Naive thymus-derived CD4-positive, alpha-beta T cell (primary cell): ENCODE results near the gene FAM81B. TPM values are rescaled to one million over a fixed set of nuclear protein-coding genes. Genes with fewer than 3 reads are reported as not detected.

ENCODE experiments used
- ATAC-seq: fragments of 150-1000 bp; cut with Tn5 transposase; 2 replicates; pipeline ENCODE4 v1.10.0; 2021; ENCODE audit warnings: mild to moderate bottlenecking, moderate library complexity
- CTCF ChIA-PET: fragments of 350-600 bp; sonication (Branson Sonifier 250); formaldehyde crosslinking; loops from one replicate; lab custom pipeline; 2021; ENCODE audit warnings: antibody characterized with exemption; lab: Charles Lee
- POLR2A ChIA-PET: fragments of 350-600 bp; sonication (Branson Sonifier 250); formaldehyde crosslinking; loops from one replicate; lab custom pipeline; 2021; ENCODE audit warnings: antibody characterized with exemption, inconsistent platforms; lab: Charles Lee
- DNase-seq, 9 donors: peaks; one replicate each; pipeline versions ENCODE4 v3.0.0 to v3.0.0-alpha.2; 2020 to 2022; ENCODE audit warnings: mixed read lengths in 1 of 9
- H3K27ac ChIP-seq: one replicate; pipeline ENCODE4 v1.7.0; 2013; ENCODE audit warnings: mild to moderate bottlenecking, low read depth, low read length, moderate library complexity
- H3K27me3 ChIP-seq, 2 donors: one replicate each; pipeline ENCODE4 v1.7.0; 2013; ENCODE audit warnings: low read length in 2 of 2, mild to moderate bottlenecking in 2 of 2, moderate library complexity in 2 of 2; ENCODE audit not compliant: control insufficient read depth in 2 of 2, insufficient read depth in 2 of 2
- H3K36me3 ChIP-seq, 3 experiments: 1 replicate in 2 of 3; 2 replicates in 1 of 3; pipeline ENCODE4 v1.7.0; 2013; ENCODE audit warnings: low read length in 3 of 3, mild to moderate bottlenecking in 3 of 3, moderate library complexity in 1 of 3; ENCODE audit not compliant: insufficient read depth in 3 of 3, control insufficient read depth in 2 of 3
- H3K4me1 ChIP-seq, 2 donors: one replicate each; pipeline ENCODE4 v1.7.0; 2013; ENCODE audit warnings: low read length in 2 of 2, mild to moderate bottlenecking in 2 of 2, moderate library complexity in 1 of 2; ENCODE audit not compliant: control insufficient read depth in 2 of 2, insufficient read depth in 2 of 2
- H3K4me3 ChIP-seq: 2 replicates; pipeline ENCODE4 v1.7.0; 2013; ENCODE audit warnings: mild to moderate bottlenecking, low read length
- H3K9me3 ChIP-seq, 3 experiments: 1 replicate in 2 of 3; 2 replicates in 1 of 3; pipeline ENCODE4 v1.7.0; 2013; ENCODE audit warnings: low read length in 3 of 3; ENCODE audit not compliant: control insufficient read depth in 2 of 3
- H3K27ac Mint-ChIP-seq, 9 donors: one replicate each; pipeline ENCODE4 v1.8.0; 2020 to 2022; ENCODE audit warnings: mixed read lengths in 9 of 9, mild to moderate bottlenecking in 8 of 9, moderate library complexity in 5 of 9, inconsistent platforms in 2 of 9
- H3K27me3 Mint-ChIP-seq, 5 donors: one replicate each; pipeline ENCODE4 v1.8.0; 2021 to 2022; ENCODE audit warnings: mixed read lengths in 5 of 5, mild to moderate bottlenecking in 1 of 5
- H3K36me3 Mint-ChIP-seq, 5 donors: one replicate each; pipeline ENCODE4 v1.8.0; 2020 to 2022; ENCODE audit warnings: mixed read lengths in 5 of 5, mild to moderate bottlenecking in 3 of 5, inconsistent platforms in 1 of 5
- H3K4me1 Mint-ChIP-seq, 7 donors: one replicate each; pipeline ENCODE4 v1.8.0; 2020 to 2022; ENCODE audit warnings: mixed read lengths in 7 of 7, mild to moderate bottlenecking in 3 of 7, inconsistent platforms in 1 of 7
- H3K4me3 Mint-ChIP-seq, 10 donors: one replicate each; pipeline ENCODE4 v1.8.0; 2020 to 2022; ENCODE audit warnings: mild to moderate bottlenecking in 10 of 10, mixed read lengths in 10 of 10, moderate library complexity in 6 of 10, inconsistent platforms in 2 of 10
- H3K9me3 Mint-ChIP-seq, 11 donors: one replicate each; pipeline ENCODE4 v1.8.0; 2020 to 2022; ENCODE audit warnings: mixed read lengths in 11 of 11, mild to moderate bottlenecking in 4 of 11, inconsistent platforms in 1 of 11, moderate library complexity in 1 of 11
- intact Hi-C, 2 donors: fragments of 100-400 bp; cut with micrococcal nuclease; formaldehyde crosslinking; loops; one replicate each; pipeline ENCODE4 v1.15.1; 2023
- polyA plus RNA-seq, 2 donors: library from polyadenylated mRNA; unstranded; fragments of 300-500 nt; fragmentation: Illumina TruSeq; gene quantifications; one replicate each; pipeline ENCODE4 v1.2.3, GENCODE V29; 2021
- total RNA-seq, 6 experiments: library from RNA in 5 of 6; stranded (reverse) in 5 of 6; gene quantifications; 1 replicate in 5 of 6; 2 replicates in 1 of 6; pipeline ENCODE4 v1.2.3 and lab custom pipeline; 2021 to 2026

The FAM81B gene
- total and polyA plus RNA-seq, 7 experiments from 2014 or later = not detected

GRCh38 chr5:95392593-95393182, 1.5 kb downstream of the FAM81B start:
- peaks cover 0 to 1% (median 0%) of the 10 kb centered on the region in 5 donors for H3K36me3 Mint-ChIP-seq
- H3K4me3 Mint-ChIP-seq = no peak overlapping the region
- Histone ChIP-seq H3K27ac (no peak overlapping the region), H3K4me1 (no peaks in the 10 kb centered on the region), H3K9me3 (no peaks in the 10 kb centered on the region), H3K4me3 (no peak overlapping the region), H3K27me3 (no peaks in the 10 kb centered on the region), H3K36me3 (no peaks in the 10 kb centered on the region)
- peaks cover 8 to 29% (median 11%) of the 10 kb centered on the region in 5 donors for H3K27me3 Mint-ChIP-seq
- H3K27ac Mint-ChIP-seq = no peak overlapping the region
- intact Hi-C loops = no loop called here
- ATAC-seq (no peak), DNase-seq (no peak)
- ChIA-PET CTCF (no interaction called here), POLR2A (no interaction called here)
- peaks cover 0 to 11% (median 3%) of the 10 kb centered on the region in 11 donors for H3K9me3 Mint-ChIP-seq
- H3K4me1 Mint-ChIP-seq = no peaks in the 10 kb centered on the region

GRCh38 chr5:95393279-95393678, 2.1 kb downstream of the FAM81B start:
- Histone ChIP-seq H3K9me3 (no peaks in the 10 kb centered on the region), H3K36me3 (no peaks in the 10 kb centered on the region), H3K4me3 (no peak overlapping the region), H3K27ac (no peak overlapping the region), H3K27me3 (no peaks in the 10 kb centered on the region), H3K4me1 (no peaks in the 10 kb centered on the region)
- Mint-ChIP-seq H3K27ac (no peak overlapping the region), H3K36me3 (no peaks in the 10 kb centered on the region), H3K27me3 (peaks cover 4 to 31% (median 11%) of the 10 kb centered on the region in 5 donors), H3K4me1 (no peaks in the 10 kb centered on the region), H3K9me3 (peaks cover 0 to 11% (median 3%) of the 10 kb centered on the region in 11 donors), H3K4me3 (no peak overlapping the region)
- ChIA-PET POLR2A (no interaction called here), CTCF (interaction anchor here (0.6 kb wide), 1 partner anchor 68 kb away, joined by 3 read pairs; no protein-coding TSS in a partner anchor)
- DNase-seq = no peak
- ATAC-seq = no peak
- intact Hi-C loops = no loop called here

GRCh38 chr5:95398989-95399388, 7.8 kb downstream of the FAM81B start:
- Histone ChIP-seq H3K27ac (no peak overlapping the region), H3K4me1 (no peaks in the 10 kb centered on the region), H3K9me3 (no peaks in the 10 kb centered on the region), H3K27me3 (no peaks in the 10 kb centered on the region), H3K4me3 (no peak overlapping the region), H3K36me3 (no peaks in the 10 kb centered on the region)
- no peak for DNase-seq
- Mint-ChIP-seq H3K36me3 (no peaks in the 10 kb centered on the region), H3K4me1 (no peaks in the 10 kb centered on the region), H3K4me3 (no peak overlapping the region), H3K9me3 (peaks cover 0 to 3% (median 0%) of the 10 kb centered on the region in 11 donors), H3K27ac (no peak overlapping the region), H3K27me3 (peaks cover 4 to 21% (median 8%) of the 10 kb centered on the region in 5 donors)
- intact Hi-C loops = no loop called here
- ChIA-PET POLR2A (no interaction called here), CTCF (no interaction called here)
- ATAC-seq = no peak

GRCh38 chr5:95401626-95402025, 10.5 kb downstream of the FAM81B start:
- Mint-ChIP-seq H3K4me3 (no peak overlapping the region), H3K36me3 (no peaks in the 10 kb centered on the region), H3K27me3 (peaks cover 12 to 16% (median 15%) of the 10 kb centered on the region in 5 donors), H3K4me1 (peaks cover 0 to 2% (median 0%) of the 10 kb centered on the region in 7 donors), H3K9me3 (peaks cover 0 to 3% (median 0%) of the 10 kb centered on the region in 11 donors), H3K27ac (no peak overlapping the region)
- Histone ChIP-seq H3K27me3 (no peaks in the 10 kb centered on the region), H3K36me3 (no peaks in the 10 kb centered on the region), H3K4me3 (no peak overlapping the region), H3K9me3 (no peaks in the 10 kb centered on the region), H3K27ac (no peak overlapping the region), H3K4me1 (no peaks in the 10 kb centered on the region)
- ChIA-PET POLR2A (no interaction called here), CTCF (no interaction called here)
- no peak for DNase-seq
- intact Hi-C loops = no loop called here
- ATAC-seq = no peak

GRCh38 chr5:95403996-95404395, 12.8 kb downstream of the FAM81B start:
- Histone ChIP-seq H3K27ac (no peak overlapping the region), H3K36me3 (no peaks in the 10 kb centered on the region), H3K4me3 (no peak overlapping the region), H3K9me3 (no peaks in the 10 kb centered on the region), H3K27me3 (no peaks in the 10 kb centered on the region), H3K4me1 (no peaks in the 10 kb centered on the region)
- peaks cover 21 to 29% (median 24%) of the 10 kb centered on the region in 5 donors for H3K27me3 Mint-ChIP-seq
- intact Hi-C loops = no loop called here
- no peak overlapping the region for H3K4me3 Mint-ChIP-seq
- ChIA-PET CTCF (no interaction called here), POLR2A (no interaction called here)
- peaks cover 0 to 3% (median 0%) of the 10 kb centered on the region in 11 donors for H3K9me3 Mint-ChIP-seq
- no peak for DNase-seq
- H3K4me1 Mint-ChIP-seq = peaks cover 0 to 4% (median 0%) of the 10 kb centered on the region in 7 donors
- peaks cover 0 to 4% (median 0%) of the 10 kb centered on the region in 5 donors for H3K36me3 Mint-ChIP-seq
- ATAC-seq = no peak
- H3K27ac Mint-ChIP-seq = no peak overlapping the region

DNA sequence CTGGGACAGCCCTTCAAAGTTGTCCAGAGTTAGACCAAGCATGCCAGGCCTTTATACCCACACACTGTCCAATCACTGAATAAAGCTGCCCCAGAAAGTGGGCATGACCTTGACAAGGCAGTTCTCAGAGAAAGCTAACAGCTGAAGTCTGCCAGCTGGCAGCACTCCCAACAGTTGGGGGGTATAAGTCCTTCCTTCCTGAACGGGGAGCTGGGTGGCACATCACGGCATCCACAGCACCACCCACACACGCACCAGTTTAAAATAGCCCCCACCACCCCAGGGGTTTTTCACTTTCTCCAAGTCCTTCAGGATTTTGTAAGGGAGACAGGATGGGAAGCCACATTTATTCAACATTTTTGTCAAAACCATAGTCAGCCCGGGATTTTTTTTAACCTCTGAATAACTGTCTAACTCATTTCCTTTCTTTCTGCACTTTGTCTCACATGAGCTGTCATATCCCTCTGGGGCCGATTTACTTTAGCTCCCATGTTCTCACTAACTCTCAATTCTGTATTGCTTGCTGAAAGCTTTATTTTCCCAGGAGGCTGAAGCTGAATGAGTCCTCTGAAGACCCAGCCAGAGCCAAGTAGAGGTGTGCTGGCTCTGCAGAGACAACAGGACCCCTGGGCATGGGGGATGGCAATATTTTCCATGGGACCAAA, 15.4 kb downstream of the FAM81B start:
- intact Hi-C loops = no loop called here

More for the DNA sequence above, 15.4 kb downstream of the FAM81B start:
- no peak for ATAC-seq
- no peaks in the 10 kb centered on the region for H3K27me3 ChIP-seq
- H3K36me3 ChIP-seq = no peaks in the 10 kb centered on the region
- no peaks in the 10 kb centered on the region for H3K9me3 ChIP-seq
- CTCF ChIA-PET = no interaction called here
- DNase-seq = no peak
- H3K4me1 ChIP-seq = no peaks in the 10 kb centered on the region
- no peak overlapping the region for H3K27ac ChIP-seq
- H3K9me3 Mint-ChIP-seq = peaks cover 0 to 3% (median 0%) of the 10 kb centered on the region in 11 donors
- H3K36me3 Mint-ChIP-seq = peaks cover 0 to 4% (median 0%) of the 10 kb centered on the region in 5 donors
- peaks cover 21 to 29% (median 24%) of the 10 kb centered on the region in 5 donors for H3K27me3 Mint-ChIP-seq
- H3K4me1 Mint-ChIP-seq = peaks cover 0 to 4% (median 0%) of the 10 kb centered on the region in 7 donors
- H3K4me3 Mint-ChIP-seq = no peak overlapping the region
- H3K4me3 ChIP-seq = no peak overlapping the region
- no peak overlapping the region for H3K27ac Mint-ChIP-seq
- POLR2A ChIA-PET = no interaction called here
